ENCODE results near the gene MICAL3. TPM values are rescaled to one million over a fixed set of nuclear protein-coding genes. Genes with fewer than 3 reads are reported as not detected.
"Not testable (repeated sequence)": the region's sequence is repeated elsewhere in the genome, so short reads cannot be mapped to it uniquely, and the experiment has no call there.

The MICAL3 gene
- total and polyA plus RNA-seq, 2 donors from 2014 or later: 5.0 to 99.4 TPM

DNA sequence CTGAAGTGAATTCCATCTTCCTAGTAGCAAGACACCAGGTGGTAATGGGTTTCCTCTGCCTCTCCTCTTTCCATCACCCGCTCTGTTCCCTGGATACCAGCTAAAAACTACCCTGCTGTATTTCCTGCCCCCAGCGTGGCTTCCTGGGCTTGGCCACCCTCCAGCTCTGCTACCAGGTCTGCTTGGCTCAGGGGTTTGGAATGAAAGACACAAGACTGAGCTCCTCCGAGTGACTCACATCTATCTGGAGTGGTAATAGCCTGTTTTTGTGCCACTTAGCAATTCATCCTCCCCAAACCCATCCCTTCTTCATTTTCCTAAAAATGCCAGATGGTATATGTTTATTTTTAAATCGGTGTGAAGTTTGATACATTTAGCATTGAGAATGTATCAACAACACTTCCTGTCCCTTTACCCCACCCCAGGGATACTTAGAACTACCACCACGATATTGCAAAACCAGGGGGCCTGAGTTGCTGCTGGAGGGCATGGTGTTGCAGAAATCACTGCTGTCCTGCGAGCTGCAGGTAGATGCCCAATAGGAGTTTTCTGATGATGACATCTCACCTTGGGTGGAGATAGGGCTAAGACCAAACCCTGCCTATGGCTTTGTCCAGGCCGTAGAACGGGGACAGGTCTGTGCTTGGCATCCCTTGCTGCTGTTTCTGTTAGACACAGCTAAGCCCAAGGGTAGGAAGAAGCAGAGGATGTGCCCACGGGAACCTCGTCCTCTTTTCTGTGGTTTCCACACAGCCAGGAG lies 7.5 kb upstream of the MICAL3 start:
- Histone ChIP-seq H3K4me1 (ENCODE audit: control insufficient read depth in 2 of 3, insufficient read depth in 2 of 3, low read depth in 1 of 3, low read length in 3 of 3) (peaks cover 0 to 16% (median 2%) of the 10 kb centered on the region in 3 donors), H3K4me3 (ENCODE audit: low read length in 3 of 3) (no peak overlapping the region), H3K27ac (ENCODE audit: low read depth in 2 of 2, low read length in 2 of 2) (peak overlapping the region in 1 of 2 donors; percentile 5), H3K9ac (ENCODE audit: low read length in 3 of 3) (no peak overlapping the region), H3K36me3 (ENCODE audit: control insufficient read depth in 2 of 3, insufficient read depth in 3 of 3, low read length in 3 of 3) (no peaks in the 10 kb centered on the region), H3K27me3 (ENCODE audit: control insufficient read depth, insufficient read depth, low read length) (no peaks in the 10 kb centered on the region), H3K9me3 (ENCODE audit: control insufficient read depth in 2 of 3, insufficient read depth in 1 of 3, low read length in 3 of 3) (no peaks in the 10 kb centered on the region)
- FAIRE-seq (no peak), DNase-seq (peak in 1 of 5 donors; percentile 88)
- TF ChIP-seq, protein P1, sequence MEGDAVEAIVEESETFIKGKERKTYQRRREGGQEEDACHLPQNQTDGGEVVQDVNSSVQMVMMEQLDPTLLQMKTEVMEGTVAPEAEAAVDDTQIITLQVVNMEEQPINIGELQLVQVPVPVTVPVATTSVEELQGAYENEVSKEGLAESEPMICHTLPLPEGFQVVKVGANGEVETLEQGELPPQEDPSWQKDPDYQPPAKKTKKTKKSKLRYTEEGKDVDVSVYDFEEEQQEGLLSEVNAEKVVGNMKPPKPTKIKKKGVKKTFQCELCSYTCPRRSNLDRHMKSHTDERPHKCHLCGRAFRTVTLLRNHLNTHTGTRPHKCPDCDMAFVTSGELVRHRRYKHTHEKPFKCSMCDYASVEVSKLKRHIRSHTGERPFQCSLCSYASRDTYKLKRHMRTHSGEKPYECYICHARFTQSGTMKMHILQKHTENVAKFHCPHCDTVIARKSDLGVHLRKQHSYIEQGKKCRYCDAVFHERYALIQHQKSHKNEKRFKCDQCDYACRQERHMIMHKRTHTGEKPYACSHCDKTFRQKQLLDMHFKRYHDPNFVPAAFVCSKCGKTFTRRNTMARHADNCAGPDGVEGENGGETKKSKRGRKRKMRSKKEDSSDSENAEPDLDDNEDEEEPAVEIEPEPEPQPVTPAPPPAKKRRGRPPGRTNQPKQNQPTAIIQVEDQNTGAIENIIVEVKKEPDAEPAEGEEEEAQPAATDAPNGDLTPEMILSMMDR (IDR thresholded peaks at IDR 0.05; ENCODE audit: borderline replicate concordance, extremely low read depth, insufficient read depth): no peak
- intact Hi-C loops (cut with DNase I): no loop called here

- DNase-seq: no peak
- no peak for FAIRE-seq
- Histone ChIP-seq H3K9ac (ENCODE audit: low read length in 3 of 3) (no peak overlapping the region), H3K27me3 (ENCODE audit: control insufficient read depth, insufficient read depth, low read length) (no peaks in the 10 kb centered on the region), H3K4me1 (ENCODE audit: control insufficient read depth in 2 of 3, insufficient read depth in 2 of 3, low read depth in 1 of 3, low read length in 3 of 3) (peaks cover 0 to 10% (median 2%) of the 10 kb centered on the region in 3 donors), H3K27ac (ENCODE audit: low read depth in 2 of 2, low read length in 2 of 2) (no peak overlapping the region), H3K4me3 (ENCODE audit: low read length in 3 of 3) (no peak overlapping the region), H3K9me3 (ENCODE audit: control insufficient read depth in 2 of 3, insufficient read depth in 1 of 3, low read length in 3 of 3) (no peaks in the 10 kb centered on the region), H3K36me3 (ENCODE audit: control insufficient read depth in 2 of 3, insufficient read depth in 3 of 3, low read length in 3 of 3) (no peaks in the 10 kb centered on the region)
- TF ChIP-seq, protein P1 (IDR thresholded peaks at IDR 0.05; ENCODE audit: borderline replicate concordance, extremely low read depth, insufficient read depth): no peak
- intact Hi-C loops (cut with DNase I): no loop called here
These were observed 5.4 kb upstream of the MICAL3 start for GRCh38 chr22:18029686-18030267.

- DNase-seq (no peak), FAIRE-seq (no peak)
- Histone ChIP-seq H3K4me3 (ENCODE audit: low read length in 3 of 3) (no peak overlapping the region), H3K9ac (ENCODE audit: low read length in 3 of 3) (no peak overlapping the region), H3K27me3 (ENCODE audit: control insufficient read depth, insufficient read depth, low read length) (no peaks in the 10 kb centered on the region), H3K36me3 (ENCODE audit: control insufficient read depth in 2 of 3, insufficient read depth in 3 of 3, low read length in 3 of 3) (no peaks in the 10 kb centered on the region), H3K9me3 (ENCODE audit: control insufficient read depth in 2 of 3, insufficient read depth in 1 of 3, low read length in 3 of 3) (no peaks in the 10 kb centered on the region), H3K4me1 (ENCODE audit: control insufficient read depth in 2 of 3, insufficient read depth in 2 of 3, low read depth in 1 of 3, low read length in 3 of 3) (peaks cover 0 to 8% (median 7%) of the 10 kb centered on the region in 3 donors), H3K27ac (ENCODE audit: low read depth in 2 of 2, low read length in 2 of 2) (no peak overlapping the region)
- TF ChIP-seq, protein P1 (IDR thresholded peaks at IDR 0.05; ENCODE audit: borderline replicate concordance, extremely low read depth, insufficient read depth): no peak
- intact Hi-C loops (cut with DNase I): no loop called here
These were observed 4.6 kb upstream of the MICAL3 start for GRCh38 chr22:18028817-18029527.

DNA sequence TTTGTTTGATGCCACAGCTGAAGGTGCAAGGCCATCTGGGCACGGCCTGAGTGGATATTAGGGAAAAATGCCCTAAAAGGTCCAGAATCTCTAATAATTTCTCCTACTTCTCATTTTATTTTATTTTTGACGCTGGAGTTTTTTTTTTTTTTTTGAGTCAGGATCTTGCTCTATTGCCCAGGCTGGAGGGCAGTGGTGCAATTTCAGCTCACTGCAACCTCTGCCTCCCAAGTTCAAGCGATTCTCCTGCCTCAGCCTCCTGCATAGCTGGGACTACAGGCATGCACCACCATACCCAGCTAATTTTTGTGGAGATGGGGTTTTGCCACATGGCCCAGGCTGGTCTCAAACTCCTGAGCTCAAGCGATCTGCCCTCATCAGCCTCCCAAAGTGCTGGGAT lies 1.5 kb upstream of the MICAL3 start:
- H3K4me3 ChIP-seq (ENCODE audit: low read length in 3 of 3); H3K27ac ChIP-seq (ENCODE audit: low read depth in 2 of 2, low read length in 2 of 2); FAIRE-seq; DNase-seq; H3K27me3 ChIP-seq (ENCODE audit: control insufficient read depth, insufficient read depth, low read length); intact Hi-C loops (cut with DNase I); H3K9me3 ChIP-seq (ENCODE audit: control insufficient read depth in 2 of 3, insufficient read depth in 1 of 3, low read length in 3 of 3); H3K9ac ChIP-seq (ENCODE audit: low read length in 3 of 3); H3K36me3 ChIP-seq (ENCODE audit: control insufficient read depth in 2 of 3, insufficient read depth in 3 of 3, low read length in 3 of 3): not testable (repeated sequence)
- peaks cover 0 to 11% (median 0%) of the 10 kb centered on the region in 3 donors for H3K4me1 ChIP-seq (ENCODE audit: control insufficient read depth in 2 of 3, insufficient read depth in 2 of 3, low read depth in 1 of 3, low read length in 3 of 3)
